Measurements from ENCODE around the gene SMYD3.
"Not testable (repeated sequence)": the region's sequence is repeated elsewhere in the genome, so short reads cannot be mapped to it uniquely, and the experiment has no call there.

The SMYD3 gene

GRCh38 chr1:246343251-246343650 lies 163.8 kb downstream of the SMYD3 start:
- no peak for DNase-seq (ENCODE audit: low read depth)
- Histone ChIP-seq H3K36me3 (ENCODE audit: control insufficient read depth, insufficient read depth, low read length, severe bottlenecking) (no peaks in the 10 kb centered on the region), H3K27me3 (replicated peaks; ENCODE audit: control insufficient read depth, insufficient read depth, low read length) (no peaks in the 10 kb centered on the region), H3K4me1 (ENCODE audit: control insufficient read depth, insufficient read depth, low read length) (no peaks in the 10 kb centered on the region), H3K9ac (ENCODE audit: low read length) (no peak overlapping the region), H3K4me3 (ENCODE audit: low read length) (no peak overlapping the region), H3K9me3 (ENCODE audit: control insufficient read depth, low read length) (peaks cover 3% of the 10 kb centered on the region)

- H3K9ac ChIP-seq (ENCODE audit: low read length), result no peak overlapping the region
- DNase-seq (ENCODE audit: low read depth), result no peak
- H3K9me3 ChIP-seq (ENCODE audit: control insufficient read depth, low read length), result no peaks in the 10 kb centered on the region
- no peaks in the 10 kb centered on the region for H3K27me3 ChIP-seq (replicated peaks; ENCODE audit: control insufficient read depth, insufficient read depth, low read length)
- no peaks in the 10 kb centered on the region for H3K4me1 ChIP-seq (ENCODE audit: control insufficient read depth, insufficient read depth, low read length)
- no peak overlapping the region for H3K4me3 ChIP-seq (ENCODE audit: low read length)
- H3K36me3 ChIP-seq (ENCODE audit: control insufficient read depth, insufficient read depth, low read length, severe bottlenecking), result peaks cover 3% of the 10 kb centered on the region
These were observed 168.5 kb downstream of the SMYD3 start for GRCh38 chr1:246338546-246338945.

DNA sequence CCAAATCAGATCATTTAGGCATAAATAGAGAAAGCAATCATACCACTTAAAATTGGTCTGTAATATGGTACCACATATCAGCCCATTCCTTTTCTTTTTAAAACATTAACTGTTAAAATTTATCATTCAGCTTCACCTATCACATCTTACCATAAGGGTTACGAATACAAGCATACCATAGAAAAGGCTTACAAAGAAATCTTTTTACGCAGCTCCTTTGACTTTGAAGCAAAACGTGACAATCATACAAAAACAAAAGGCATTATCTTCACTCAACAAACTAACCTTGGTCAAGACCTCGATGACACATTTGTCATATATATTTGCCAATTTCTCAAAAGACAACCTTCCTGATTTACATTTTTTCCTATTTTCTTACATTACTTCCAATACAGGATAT lies 169.0 kb downstream of the SMYD3 start:
- DNase-seq (ENCODE audit: low read depth), result no peak
- Histone ChIP-seq H3K4me1 (ENCODE audit: control insufficient read depth, insufficient read depth, low read length) (no peaks in the 10 kb centered on the region), H3K27me3 (replicated peaks; ENCODE audit: control insufficient read depth, insufficient read depth, low read length) (no peaks in the 10 kb centered on the region), H3K9me3 (ENCODE audit: control insufficient read depth, low read length) (no peaks in the 10 kb centered on the region), H3K36me3 (ENCODE audit: control insufficient read depth, insufficient read depth, low read length, severe bottlenecking) (peaks cover 3% of the 10 kb centered on the region), H3K9ac (ENCODE audit: low read length) (no peak overlapping the region), H3K4me3 (ENCODE audit: low read length) (no peak overlapping the region)

- Histone ChIP-seq H3K9ac (ENCODE audit: low read length) (no peak overlapping the region), H3K9me3 (ENCODE audit: control insufficient read depth, low read length) (no peaks in the 10 kb centered on the region), H3K4me1 (ENCODE audit: control insufficient read depth, insufficient read depth, low read length) (no peaks in the 10 kb centered on the region), H3K36me3 (ENCODE audit: control insufficient read depth, insufficient read depth, low read length, severe bottlenecking) (peaks cover 3% of the 10 kb centered on the region), H3K4me3 (ENCODE audit: low read length) (no peak overlapping the region), H3K27me3 (replicated peaks; ENCODE audit: control insufficient read depth, insufficient read depth, low read length) (no peaks in the 10 kb centered on the region)
- DNase-seq (ENCODE audit: low read depth), result no peak
These were observed 171.9 kb downstream of the SMYD3 start for GRCh38 chr1:246335151-246335550.

DNA sequence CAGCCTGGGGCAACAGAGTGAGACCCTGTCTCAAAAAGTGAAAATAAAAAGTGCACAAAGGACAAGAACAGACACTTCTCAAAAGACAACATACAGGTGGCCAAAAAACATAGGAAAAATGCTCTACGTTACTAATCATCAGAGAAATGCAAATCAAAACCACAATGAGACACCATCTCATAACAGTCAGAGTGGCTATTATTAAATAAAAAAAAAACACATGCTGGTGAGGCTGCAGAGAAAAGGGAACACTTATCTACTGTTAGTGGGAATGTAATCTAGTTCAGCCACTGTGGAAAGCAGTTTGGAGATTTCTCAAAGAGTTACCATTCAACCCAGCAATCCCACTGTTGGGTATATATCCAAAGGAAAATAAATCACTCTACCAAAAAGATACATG lies 173.2 kb downstream of the SMYD3 start:
- Histone ChIP-seq H3K36me3 (ENCODE audit: control insufficient read depth, insufficient read depth, low read length, severe bottlenecking) (peaks cover 3% of the 10 kb centered on the region), H3K9ac (ENCODE audit: low read length) (no peak overlapping the region), H3K9me3 (ENCODE audit: control insufficient read depth, low read length) (no peaks in the 10 kb centered on the region), H3K4me1 (ENCODE audit: control insufficient read depth, insufficient read depth, low read length) (no peaks in the 10 kb centered on the region), H3K4me3 (ENCODE audit: low read length) (no peak overlapping the region), H3K27me3 (replicated peaks; ENCODE audit: control insufficient read depth, insufficient read depth, low read length) (no peaks in the 10 kb centered on the region)
- DNase-seq (ENCODE audit: low read depth), result no peak

DNA sequence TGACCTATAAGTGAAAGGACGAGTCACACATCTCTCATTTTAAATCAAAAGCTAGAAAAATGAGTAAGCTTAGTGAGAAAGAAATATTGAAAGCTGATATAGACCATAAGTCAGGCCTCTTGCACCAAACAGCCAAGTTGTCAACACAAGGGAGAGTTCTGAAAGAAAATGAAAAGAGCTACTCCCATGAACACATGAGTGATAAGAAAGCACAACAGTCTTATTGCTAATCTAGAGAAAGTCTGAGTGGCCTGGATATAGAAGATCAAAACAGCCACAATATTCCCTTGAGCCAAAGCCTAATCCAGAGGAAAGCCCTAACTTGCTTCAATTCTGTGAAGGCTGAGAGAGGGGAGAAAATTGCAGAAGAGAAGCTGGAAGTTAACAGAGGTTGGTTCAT lies 175.0 kb downstream of the SMYD3 start:
- Histone ChIP-seq H3K36me3 (ENCODE audit: control insufficient read depth, insufficient read depth, low read length, severe bottlenecking) (peaks cover 3% of the 10 kb centered on the region), H3K4me1 (ENCODE audit: control insufficient read depth, insufficient read depth, low read length) (no peaks in the 10 kb centered on the region), H3K9me3 (ENCODE audit: control insufficient read depth, low read length) (no peaks in the 10 kb centered on the region), H3K4me3 (ENCODE audit: low read length) (no peak overlapping the region), H3K27me3 (replicated peaks; ENCODE audit: control insufficient read depth, insufficient read depth, low read length) (no peaks in the 10 kb centered on the region), H3K9ac (ENCODE audit: low read length) (no peak overlapping the region)
- no peak for DNase-seq (ENCODE audit: low read depth)

DNA sequence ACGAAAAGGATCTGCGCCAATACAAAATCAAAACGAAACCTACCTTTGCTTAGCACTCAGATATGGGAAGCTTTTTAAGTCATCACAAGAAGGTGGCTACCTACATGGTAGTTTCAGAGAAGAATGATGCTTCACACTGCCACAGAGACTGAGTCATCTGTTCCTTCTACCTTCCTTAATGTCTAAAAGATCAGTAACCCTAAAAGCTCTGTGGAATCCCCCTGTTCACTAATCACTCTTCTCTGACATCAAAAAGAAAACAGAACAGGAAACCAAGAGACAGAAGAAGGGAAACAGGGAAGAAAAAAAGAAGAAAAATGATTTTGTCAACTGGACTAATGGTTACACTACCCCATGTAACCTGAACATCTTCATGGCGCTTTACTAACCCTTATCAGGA lies 177.2 kb downstream of the SMYD3 start:
- H3K4me3 ChIP-seq (ENCODE audit: low read length), result no peak overlapping the region
- H3K9me3 ChIP-seq (ENCODE audit: control insufficient read depth, low read length), result no peaks in the 10 kb centered on the region
- H3K27me3 ChIP-seq (replicated peaks; ENCODE audit: control insufficient read depth, insufficient read depth, low read length), result no peaks in the 10 kb centered on the region
- H3K9ac ChIP-seq (ENCODE audit: low read length), result no peak overlapping the region
- no peak for DNase-seq (ENCODE audit: low read depth)
- peaks cover 6% of the 10 kb centered on the region for H3K36me3 ChIP-seq (ENCODE audit: control insufficient read depth, insufficient read depth, low read length, severe bottlenecking)
- H3K4me1 ChIP-seq (ENCODE audit: control insufficient read depth, insufficient read depth, low read length), result no peaks in the 10 kb centered on the region

- H3K9me3 ChIP-seq (ENCODE audit: control insufficient read depth, low read length); H3K27me3 ChIP-seq (replicated peaks; ENCODE audit: control insufficient read depth, insufficient read depth, low read length); H3K4me3 ChIP-seq (ENCODE audit: low read length); DNase-seq (ENCODE audit: low read depth); H3K4me1 ChIP-seq (ENCODE audit: control insufficient read depth, insufficient read depth, low read length); H3K9ac ChIP-seq (ENCODE audit: low read length); H3K36me3 ChIP-seq (ENCODE audit: control insufficient read depth, insufficient read depth, low read length, severe bottlenecking): not testable (repeated sequence)
These were observed 177.8 kb downstream of the SMYD3 start for GRCh38 chr1:246329292-246329691.

- peaks cover 4% of the 10 kb centered on the region for H3K36me3 ChIP-seq (ENCODE audit: control insufficient read depth, insufficient read depth, low read length, severe bottlenecking)
- H3K4me1 ChIP-seq (ENCODE audit: control insufficient read depth, insufficient read depth, low read length), result peaks cover 3% of the 10 kb centered on the region
- H3K4me3 ChIP-seq (ENCODE audit: low read length), result no peak overlapping the region
- no peak overlapping the region for H3K9ac ChIP-seq (ENCODE audit: low read length)
- H3K27me3 ChIP-seq (replicated peaks; ENCODE audit: control insufficient read depth, insufficient read depth, low read length), result no peaks in the 10 kb centered on the region
- H3K9me3 ChIP-seq (ENCODE audit: control insufficient read depth, low read length), result no peaks in the 10 kb centered on the region
- DNase-seq (ENCODE audit: low read depth), result no peak
These were observed 182.4 kb downstream of the SMYD3 start for GRCh38 chr1:246324711-246325110.

- not testable (repeated sequence) for H3K9me3 ChIP-seq (ENCODE audit: control insufficient read depth, low read length); H3K4me1 ChIP-seq (ENCODE audit: control insufficient read depth, insufficient read depth, low read length); H3K9ac ChIP-seq (ENCODE audit: low read length); H3K36me3 ChIP-seq (ENCODE audit: control insufficient read depth, insufficient read depth, low read length, severe bottlenecking); H3K27me3 ChIP-seq (replicated peaks; ENCODE audit: control insufficient read depth, insufficient read depth, low read length); DNase-seq (ENCODE audit: low read depth); H3K4me3 ChIP-seq (ENCODE audit: low read length)
These were observed 183.0 kb downstream of the SMYD3 start for GRCh38 chr1:246324033-246324432.

GRCh38 chr1:246320286-246320685 lies 186.8 kb downstream of the SMYD3 start:
- H3K36me3 ChIP-seq (ENCODE audit: control insufficient read depth, insufficient read depth, low read length, severe bottlenecking), result no peaks in the 10 kb centered on the region
- no peak overlapping the region for H3K9ac ChIP-seq (ENCODE audit: low read length)
- no peaks in the 10 kb centered on the region for H3K27me3 ChIP-seq (replicated peaks; ENCODE audit: control insufficient read depth, insufficient read depth, low read length)
- no peak overlapping the region for H3K4me3 ChIP-seq (ENCODE audit: low read length)
- peaks cover 9% of the 10 kb centered on the region for H3K4me1 ChIP-seq (ENCODE audit: control insufficient read depth, insufficient read depth, low read length)
- DNase-seq (ENCODE audit: low read depth), result peak; percentile 44
- no peaks in the 10 kb centered on the region for H3K9me3 ChIP-seq (ENCODE audit: control insufficient read depth, low read length)

GRCh38 chr1:246319083-246319714 lies 187.9 kb downstream of the SMYD3 start:
- Histone ChIP-seq H3K4me3 (ENCODE audit: low read length) (no peak overlapping the region), H3K9ac (ENCODE audit: low read length) (no peak overlapping the region), H3K4me1 (ENCODE audit: control insufficient read depth, insufficient read depth, low read length) (peaks cover 9% of the 10 kb centered on the region), H3K36me3 (ENCODE audit: control insufficient read depth, insufficient read depth, low read length, severe bottlenecking) (no peaks in the 10 kb centered on the region), H3K9me3 (ENCODE audit: control insufficient read depth, low read length) (no peaks in the 10 kb centered on the region), H3K27me3 (replicated peaks; ENCODE audit: control insufficient read depth, insufficient read depth, low read length) (no peaks in the 10 kb centered on the region)
- no peak for DNase-seq (ENCODE audit: low read depth)

Measured in adipocyte (in vitro differentiated cells).